Retina (tissue), 1 donor: ENCODE results near the gene RAMP1.
A peak's percentile ranks its signal among the peaks of the same experiment; 100 is the strongest.
"Not testable (repeated sequence)": the region's sequence is repeated elsewhere in the genome, so short reads cannot be mapped to it uniquely, and the experiment has no call there.

Source experiments
- DNase-seq: peaks from one replicate; pipeline ENCODE4 v3.0.0-alpha.2; 2016

Gene RAMP1

DNA sequence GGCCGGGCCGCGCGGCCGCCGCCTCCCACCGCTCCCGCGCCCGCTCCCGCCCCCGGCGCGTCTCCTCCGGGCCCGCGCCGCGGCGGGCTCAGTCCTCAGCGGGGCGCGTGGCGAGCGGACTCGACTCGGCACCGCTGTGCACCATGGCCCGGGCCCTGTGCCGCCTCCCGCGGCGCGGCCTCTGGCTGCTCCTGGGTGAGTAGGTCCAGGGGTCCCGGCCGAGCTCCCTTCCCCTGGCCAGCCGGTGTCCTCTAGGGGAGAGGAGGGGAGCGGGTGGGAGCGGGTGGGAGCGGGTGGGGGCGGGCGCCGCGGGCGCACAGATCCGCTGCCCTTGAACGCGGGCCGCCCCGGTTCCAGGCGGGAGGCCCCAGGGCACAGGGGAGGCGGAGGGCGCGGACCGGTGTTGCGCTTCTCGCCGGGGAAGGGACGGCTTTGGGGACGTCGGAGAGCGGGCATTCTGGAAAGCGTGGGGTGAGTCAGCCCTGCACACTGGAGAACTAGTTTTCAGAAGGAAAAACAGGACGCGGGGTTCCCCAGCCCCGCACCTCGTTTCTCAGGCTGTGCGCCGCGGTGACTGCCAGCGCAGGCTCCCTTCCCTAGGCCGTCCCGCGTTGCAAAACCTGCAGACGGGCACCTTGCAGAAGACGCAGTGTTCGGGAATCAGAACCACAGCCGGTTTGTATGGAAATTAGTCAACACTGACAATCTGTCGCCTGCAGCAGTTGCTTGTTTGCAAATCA is at the start of gene RAMP1:
RAMP1 (plus strand) TSS at position 91 of the 740 bp plus-strand sequence; CDS start at position 144, 53 bp downstream.
- DNase-seq = peak; percentile 61

DNA sequence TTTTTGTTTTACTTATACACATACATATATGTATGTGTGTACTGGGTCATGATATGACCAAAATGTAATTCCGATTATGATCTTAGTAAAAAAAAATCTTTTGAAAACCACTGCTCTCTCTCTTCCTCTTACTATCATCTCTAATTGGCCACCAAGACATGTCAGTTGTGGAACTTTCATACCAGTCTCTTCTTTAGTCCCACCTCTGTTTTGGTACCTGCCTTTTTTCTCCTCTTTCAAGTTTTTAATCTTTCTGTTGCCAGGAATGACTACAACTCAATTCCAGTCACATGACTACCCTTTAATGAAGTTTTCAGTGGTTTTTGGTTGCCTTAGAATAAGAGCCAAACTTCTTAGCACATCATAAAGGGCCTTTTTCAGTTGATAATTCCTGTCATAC is 43.8 kb upstream of the RAMP1 start:
- DNase-seq = no peak

DNA sequence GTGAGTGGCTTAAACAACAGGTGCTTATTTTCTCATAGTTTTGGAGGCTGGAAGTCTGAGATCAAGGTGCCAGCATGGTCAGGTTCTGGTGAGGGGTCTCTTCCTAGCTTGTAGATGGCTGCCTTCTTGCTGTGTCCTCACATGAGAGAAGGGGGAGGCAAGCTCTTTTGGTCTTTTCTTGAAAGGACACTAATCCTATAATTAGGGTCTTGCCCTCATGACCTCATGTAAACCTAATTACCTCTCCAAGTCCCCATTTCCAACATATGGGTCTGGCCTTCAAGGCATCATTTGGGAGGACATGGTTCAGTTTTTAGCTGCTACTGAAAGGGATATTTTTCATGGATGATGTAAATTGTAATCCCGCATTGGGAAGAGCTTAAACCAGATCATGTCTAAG is 42.9 kb upstream of the RAMP1 start:
- no peak for DNase-seq

DNA sequence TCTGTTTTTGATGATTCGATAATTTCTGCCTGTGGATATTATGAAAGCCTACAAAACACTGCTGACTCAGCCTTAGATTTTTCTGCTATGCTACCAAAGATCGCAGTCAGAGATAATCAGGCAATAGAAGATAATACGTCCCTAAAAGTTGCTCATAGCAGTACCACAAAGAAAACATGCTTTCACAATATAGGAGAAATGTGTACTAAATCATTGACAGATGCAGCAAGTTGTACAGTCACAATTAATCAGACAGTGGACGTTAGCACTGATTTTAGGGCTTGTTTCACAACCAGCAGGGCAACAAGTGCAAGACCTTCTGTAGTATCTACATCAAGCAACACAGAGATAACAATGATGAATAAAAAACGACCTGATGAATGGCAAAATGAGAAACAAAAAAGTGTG is 41.4 kb upstream of the RAMP1 start:
- no peak for DNase-seq

DNA sequence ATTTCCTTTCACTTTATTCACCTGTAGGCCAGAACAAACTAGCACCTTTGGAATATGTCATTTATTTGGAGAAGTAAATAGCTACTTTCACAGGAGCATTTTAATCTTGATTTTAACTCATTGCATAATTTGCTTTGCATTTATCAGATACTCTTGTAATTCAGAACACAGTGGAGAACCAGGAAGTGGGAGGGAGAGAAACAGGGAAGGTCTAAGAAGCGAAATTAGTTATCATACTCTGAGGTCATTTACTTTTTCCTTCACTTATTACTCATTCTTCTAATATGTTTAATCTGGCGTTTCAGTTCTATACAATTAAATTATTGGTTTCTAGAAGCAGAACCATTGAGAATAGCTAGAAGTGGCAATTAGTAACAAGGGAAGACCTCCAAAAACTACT is 40.2 kb upstream of the RAMP1 start:
- no peak for DNase-seq

DNA sequence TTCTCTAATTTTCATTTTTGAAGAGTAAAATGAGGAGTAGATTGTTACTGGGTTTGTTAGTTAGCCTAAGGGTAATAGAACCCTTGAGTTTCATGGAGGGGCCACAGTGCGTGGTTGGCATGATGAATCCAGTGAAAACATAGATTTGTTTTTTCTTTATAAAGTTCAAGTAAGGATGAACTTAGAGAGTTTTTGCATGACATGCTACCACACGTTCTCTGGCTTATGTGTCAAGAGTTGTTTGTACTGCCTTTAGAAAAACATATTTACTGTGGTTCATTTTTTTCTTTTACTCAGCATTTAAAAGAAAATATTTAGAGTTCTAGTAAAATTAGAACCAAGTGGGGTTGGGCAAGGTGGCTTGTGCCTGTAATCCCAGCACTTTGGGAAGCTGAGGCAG is 39.0 kb upstream of the RAMP1 start:
- no peak for DNase-seq

DNA sequence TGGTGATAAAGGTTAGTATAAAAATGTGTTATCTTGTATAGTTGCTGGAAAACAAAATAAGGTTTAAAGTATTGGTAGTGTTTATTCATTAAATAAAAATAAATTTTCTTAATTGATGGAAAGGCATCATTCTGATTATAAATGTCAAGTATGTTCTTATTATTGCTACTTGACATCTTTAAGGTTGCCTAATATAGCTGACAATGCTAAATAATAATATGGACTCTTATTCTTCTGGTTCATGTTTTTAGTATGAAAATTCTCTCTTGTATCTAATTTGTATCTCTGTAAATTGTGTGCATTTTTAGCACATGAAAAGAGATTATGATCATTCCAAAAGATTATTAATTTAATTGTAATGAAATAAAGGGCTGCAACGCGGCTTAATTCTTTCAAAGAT is 35.9 kb upstream of the RAMP1 start:
- no peak for DNase-seq

DNA sequence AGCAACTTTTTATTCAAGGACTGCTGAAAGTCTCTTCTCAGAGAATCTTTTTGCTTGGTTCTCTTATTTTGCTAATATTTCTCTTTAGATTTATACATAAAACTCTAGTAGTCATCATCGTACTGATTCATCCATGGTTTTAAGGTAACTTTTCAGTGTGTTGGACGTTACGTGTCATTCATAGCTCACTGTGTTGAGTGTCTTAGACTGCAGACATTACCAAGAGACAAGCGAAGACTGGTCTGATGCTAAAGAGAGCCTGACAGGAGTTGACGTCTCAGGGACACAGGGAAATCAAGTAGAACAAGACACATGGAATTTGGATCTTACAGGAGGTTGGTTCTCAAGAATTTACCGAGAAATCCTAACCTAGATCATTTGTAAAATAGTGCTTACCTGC is 35.3 kb upstream of the RAMP1 start:
- DNase-seq = no peak

DNA sequence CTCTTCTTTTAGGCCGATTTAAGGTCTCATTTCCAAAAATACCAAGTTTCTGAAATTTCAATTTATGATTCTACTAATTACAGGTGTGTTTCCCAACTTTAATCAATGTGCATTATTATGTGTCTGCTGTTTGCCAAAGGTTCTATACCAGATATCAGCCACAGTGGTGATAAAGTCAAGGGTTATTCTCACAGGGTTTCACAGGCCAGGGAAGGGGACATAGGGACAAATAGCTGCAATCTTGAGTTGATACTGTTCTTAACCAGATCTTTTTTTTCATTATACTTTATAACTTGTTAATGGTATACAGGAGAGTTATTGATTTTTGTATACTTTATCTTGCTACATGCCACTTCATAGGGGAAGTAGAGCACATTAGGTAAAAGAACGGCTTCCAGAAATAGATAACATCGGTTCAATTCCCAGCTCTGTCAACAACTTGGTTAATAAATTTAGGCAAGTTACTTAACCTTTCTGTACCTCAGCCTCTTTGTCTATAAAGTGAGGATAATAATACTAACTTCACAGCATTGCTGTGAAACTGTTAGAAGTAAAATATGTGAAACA is 31.9 kb upstream of the RAMP1 start:
- no peak for DNase-seq

DNA sequence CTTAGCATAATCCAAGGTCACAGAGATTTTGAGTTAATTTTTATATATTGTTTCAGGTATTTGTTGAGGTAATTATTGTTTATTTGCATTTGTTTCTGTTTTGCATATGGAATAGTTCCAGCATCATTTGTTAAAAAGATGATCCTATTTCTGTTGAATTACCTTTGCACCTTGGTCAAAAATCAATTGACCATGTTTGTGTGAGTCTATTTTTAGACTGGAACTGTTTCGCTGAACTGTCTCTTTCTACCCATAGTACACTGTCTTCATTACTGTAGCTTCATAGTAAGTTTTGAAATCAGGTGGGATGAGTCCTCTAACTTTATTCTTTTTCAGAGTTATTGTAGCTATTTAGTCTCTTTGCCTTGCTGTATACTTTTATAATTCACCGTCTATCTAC is 28.9 kb upstream of the RAMP1 start:
- no peak for DNase-seq

DNA sequence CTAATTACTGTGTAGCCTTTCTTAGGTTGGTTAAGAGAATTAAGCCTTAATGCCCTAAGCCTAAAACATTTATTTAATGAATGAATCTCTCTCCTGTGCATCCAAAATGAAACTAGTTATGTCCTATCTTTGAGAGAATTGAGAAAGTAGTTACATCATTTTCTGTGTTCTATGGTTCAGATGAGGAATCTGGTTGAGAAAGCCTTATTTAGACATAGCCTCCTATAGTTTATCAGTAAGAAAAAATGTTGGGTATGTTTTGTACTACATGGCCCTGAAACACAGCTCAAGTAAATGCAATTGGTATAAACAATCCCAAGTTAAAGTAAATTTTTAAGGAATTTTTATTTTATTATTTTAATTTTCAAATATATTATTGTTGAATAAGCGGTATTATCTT is 25.9 kb upstream of the RAMP1 start:
- no peak for DNase-seq

DNA sequence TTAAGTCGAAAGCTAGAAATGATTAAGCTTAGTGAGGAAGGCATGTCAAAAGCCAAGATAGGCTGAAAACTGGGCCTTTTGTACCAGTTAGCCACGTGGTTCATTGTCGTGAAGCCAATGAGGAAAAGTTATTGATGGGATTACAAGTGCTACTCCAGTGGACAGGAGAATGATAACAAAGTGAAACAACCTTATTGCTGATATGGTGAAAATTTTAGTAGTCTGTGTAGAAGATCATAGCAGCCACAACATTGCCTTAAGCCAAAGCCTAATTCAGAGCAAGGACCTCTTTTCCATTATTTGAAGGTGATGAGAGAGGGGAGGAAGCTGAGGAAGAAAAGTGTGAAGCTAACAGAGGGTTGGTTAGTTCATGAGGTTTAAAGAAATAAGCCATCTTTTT is 24.1 kb upstream of the RAMP1 start:
- no peak for DNase-seq

DNA sequence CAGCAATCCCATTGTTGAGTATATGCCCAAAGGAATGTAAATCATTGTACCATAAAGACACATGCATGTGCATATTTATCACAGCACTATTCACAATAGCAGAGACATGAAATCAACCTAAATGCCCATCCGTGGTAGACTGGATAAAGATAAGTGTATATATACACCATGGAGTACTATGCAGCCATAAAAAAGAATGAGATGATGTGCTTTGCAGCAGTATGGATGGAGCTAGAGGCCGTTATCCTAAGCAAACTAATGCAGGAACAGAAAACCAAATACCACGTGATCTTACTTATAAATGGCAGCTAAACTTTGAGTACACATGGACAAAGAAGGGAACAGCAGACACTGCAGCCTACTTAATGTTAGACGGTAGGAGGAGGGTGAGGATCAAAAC is 18.4 kb upstream of the RAMP1 start:
- no peak for DNase-seq

DNA sequence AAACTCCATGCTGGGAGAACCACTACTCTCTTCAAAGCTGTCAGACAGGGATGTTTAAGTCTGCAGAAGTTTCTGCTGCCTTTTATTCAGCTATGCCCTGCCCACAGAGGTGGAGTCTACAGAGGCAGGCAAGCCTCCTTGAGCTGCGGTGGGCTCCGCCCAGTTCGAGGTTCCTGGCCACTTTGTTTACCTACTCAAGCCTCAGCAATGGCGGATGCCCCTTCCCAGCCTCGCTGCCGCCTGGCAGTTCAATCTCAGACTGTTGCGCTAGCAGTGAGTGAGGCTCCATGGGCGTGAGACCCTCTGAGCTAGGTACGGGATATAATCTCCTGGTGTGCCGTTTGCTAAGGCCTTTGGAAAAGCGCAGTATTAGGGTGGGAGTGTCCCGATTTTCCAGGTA is 10.5 kb upstream of the RAMP1 start:
- not testable (repeated sequence) for DNase-seq

DNA sequence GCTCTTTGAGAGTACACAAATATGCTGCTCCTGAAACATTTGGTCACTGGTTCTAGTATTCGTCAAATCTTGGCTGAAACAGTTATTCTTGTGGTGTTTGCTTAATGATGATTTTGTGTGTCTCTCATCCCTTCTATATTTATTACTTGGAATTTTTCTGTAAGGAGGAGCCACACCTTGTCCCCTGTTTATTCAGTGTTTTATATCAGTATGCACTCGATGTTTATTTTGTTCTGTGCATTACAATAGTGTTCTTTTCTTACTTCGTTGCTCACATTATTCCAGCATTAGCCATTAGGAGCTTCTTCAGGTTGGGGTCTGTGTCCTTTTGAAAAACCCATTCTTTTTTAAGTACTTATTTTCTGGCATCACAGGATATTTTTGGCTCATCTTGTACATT is 5.1 kb upstream of the RAMP1 start:
- DNase-seq = no peak

DNA sequence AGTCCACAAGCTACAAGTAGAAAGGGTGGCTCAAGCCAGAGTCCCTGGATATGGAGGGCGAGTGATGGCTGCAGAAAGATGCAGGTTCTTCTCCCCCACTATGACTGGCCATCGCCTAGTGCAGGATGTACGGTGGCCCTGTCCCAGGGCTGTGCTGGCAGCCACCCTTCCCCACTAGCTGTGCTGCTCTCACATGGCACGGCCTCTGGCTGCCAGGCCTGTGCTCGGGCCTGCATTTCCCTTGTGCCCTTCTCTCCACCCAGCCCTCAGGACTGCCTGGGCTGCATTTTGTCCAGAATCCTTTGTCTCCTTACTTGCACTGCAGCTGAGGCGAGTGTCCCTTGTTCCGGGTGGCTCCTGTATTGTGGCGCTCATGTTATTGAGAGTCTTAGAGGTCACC is 1.6 kb upstream of the RAMP1 start:
- no peak for DNase-seq

DNA sequence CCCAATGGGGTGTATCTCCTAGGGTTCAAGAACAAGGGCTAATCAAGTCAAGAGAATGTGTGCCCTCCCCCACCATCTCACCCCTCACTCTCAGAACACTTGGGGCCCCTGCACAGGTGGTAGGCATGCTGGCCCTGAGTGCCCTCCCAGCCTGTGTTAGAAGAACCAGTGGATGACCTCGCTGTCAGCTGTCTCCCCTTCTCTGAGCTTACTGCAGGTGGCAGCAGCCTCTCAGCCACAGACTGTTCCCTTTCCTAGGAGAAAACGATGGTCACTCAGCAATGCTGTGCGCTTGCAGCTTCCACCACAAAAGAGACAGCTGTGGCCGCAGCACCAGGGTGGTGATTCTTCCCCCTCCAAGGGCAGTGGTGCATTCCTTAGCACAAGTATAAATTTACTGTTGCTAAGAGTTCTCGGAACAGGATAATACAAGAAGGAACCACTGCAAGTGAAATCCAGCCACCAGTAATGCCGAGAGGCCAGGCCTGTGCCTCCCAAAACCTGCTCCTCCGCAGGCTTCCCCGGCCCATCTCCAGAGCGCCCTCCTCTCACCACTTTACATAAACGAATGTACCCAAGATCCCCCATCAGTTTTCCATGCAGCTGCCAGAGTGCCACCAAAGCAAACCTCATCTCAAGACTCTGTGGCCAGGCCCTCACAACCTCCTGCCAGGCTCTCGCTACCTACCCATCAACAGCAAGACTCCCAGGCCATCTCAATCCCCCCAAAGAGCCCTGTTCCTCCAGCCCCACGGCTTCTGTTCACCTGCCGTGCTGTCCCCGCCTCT is 935 bp upstream of the RAMP1 start:
- DNase-seq = peak; percentile 81

DNA sequence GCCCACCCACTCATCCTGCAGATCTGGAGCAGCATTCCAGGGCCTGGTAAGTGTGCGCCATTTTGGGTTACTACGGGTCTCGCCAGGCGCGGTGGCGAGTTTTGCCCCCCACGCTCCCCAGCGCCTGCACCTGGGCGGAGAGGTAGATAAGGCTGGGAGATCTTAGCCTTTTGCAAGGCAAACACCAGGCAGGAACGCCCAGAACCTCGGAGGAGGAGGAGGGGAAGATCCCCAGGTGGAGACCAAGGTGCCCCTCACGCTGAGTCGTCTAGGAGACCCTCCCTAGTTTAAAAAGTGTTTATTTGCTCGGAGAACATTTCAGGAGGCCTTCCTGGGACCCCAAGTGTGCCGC is 365 bp upstream of the RAMP1 start:
- DNase-seq = no peak

DNA sequence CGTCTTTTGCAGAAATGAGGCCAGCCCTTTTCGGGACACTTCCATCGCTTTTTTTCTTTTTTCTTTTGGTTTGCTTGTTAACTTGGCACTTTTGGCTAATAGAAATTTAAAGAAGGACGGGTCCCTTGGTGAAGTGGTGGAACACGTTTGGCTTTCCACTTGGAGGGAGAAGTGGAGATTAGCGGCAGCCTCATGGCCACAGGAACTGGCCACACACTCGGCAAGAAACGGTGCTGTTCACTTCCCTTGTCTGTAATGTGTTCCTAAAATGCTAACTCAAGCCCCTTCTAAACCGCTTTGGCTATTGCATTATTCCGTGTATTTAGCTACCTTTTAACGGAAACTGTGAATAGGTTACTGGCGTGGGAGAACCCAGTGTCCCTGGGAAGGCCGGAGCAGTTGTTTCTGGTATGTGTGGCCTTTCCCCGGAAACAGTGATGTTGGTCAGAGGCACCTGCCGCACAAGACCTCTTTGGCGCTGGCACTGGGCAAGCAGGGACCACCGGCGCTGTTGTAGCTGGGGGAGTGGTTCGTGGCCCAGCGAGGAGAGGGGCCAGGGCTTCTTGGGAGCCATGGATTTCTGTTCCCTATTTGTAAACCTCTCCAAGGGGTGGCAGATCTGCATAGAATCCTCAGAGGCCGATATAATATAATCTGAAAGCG is 981 bp downstream of the RAMP1 start:
- no peak for DNase-seq

DNA sequence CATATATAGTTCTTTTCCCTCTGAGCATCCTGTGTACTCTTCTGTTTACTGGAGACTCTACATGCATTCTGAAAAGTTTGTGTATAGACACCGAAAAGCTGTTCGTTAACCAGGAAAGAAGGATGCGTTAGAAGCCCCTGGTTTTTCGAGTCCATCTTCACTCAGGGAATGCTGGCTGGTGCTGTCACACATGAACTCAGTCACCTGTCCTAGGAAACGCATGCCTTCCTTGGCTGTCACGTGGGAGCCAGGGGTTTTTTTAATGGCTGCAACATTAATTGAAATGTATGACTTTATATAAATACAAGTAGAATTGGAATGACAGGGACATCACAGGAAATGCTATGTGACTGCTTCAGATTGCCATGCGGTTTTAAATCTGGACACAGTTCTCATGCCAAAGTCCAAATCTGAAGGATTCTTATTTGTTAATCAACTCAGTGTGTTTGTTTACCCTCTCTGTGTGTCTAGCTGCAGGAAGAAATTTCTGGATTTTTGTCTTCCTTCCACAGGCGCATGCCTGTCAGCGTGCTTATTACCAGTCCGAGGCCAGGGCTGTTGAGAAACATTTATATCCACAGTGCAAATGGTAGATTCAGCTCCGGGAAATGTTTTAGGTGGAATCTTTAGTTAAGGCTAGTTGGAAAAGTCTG is 2.6 kb downstream of the RAMP1 start:
- DNase-seq = no peak

DNA sequence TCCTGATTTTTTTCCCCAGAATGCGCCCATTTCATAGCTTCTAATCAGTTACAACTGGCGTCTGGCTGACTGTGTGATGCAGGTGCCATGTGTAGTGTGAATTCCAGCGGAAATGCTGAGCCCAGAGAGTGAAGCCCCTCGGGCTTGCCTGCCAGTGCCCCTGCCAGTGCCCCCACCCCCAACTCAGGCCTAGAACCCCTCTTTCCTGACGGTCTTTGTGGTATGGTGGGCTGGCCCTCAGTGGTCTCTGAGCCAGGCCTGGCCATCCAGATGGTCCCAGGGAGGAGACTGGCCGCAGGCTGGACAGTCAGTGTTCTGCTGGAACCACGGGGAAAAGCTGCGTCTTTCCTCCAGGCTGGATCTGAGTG is 3.1 kb downstream of the RAMP1 start:
- DNase-seq = no peak

DNA sequence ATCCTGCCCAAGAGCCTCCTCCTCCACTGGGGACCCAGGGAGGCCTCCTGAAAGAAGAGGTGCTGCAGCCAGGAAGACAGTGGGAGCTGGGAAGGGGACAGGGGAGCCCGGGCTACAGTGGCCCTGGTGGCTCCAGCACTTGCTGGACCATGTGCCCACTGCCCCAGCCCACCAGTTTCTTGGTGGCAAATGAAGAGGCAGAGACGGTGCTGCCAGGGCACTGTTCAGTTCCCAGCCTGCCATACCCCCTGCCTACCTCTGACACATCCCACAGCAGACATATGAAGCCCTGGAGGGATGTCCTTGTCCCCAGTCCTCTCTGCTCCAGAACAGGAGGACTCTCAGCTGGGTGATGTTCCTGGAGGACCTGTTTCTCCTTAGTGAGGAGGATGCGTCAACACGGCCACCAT is 3.7 kb downstream of the RAMP1 start:
- peak; percentile 5 for DNase-seq
